AG09319 (cell line): ENCODE data around the gene DENND4C.

Experiments
- DNase-seq: peaks from one replicate; pipeline ENCODE4 v3.0.0-alpha.2; 2010; ENCODE audit warnings: low read depth; ENCODE audit errors: extremely low read depth
- CTCF ChIP-seq: IDR thresholded peaks from 2 replicates; pipeline ENCODE4 v1.5.1; 2011; ENCODE audit warnings: low read depth, mild to moderate bottlenecking, inconsistent platforms, low read length, moderate library complexity

Gene DENND4C

GRCh38 chr9:19203058-19203457 lies 27.4 kb upstream of the DENND4C start:
- no peak for DNase-seq
- no peak for TF ChIP-seq CTCF

- TF ChIP-seq CTCF, result no peak
- no peak for DNase-seq
These were observed 21.8 kb upstream of the DENND4C start for GRCh38 chr9:19208653-19209052.

- TF ChIP-seq CTCF, result no peak
- no peak for DNase-seq
These were observed 21.3 kb upstream of the DENND4C start for GRCh38 chr9:19209188-19209587.

GRCh38 chr9:19213823-19214222 lies 16.7 kb upstream of the DENND4C start:
- TF ChIP-seq CTCF, result no peak
- no peak for DNase-seq

- no peak for DNase-seq
- TF ChIP-seq CTCF, result no peak
These were observed 14.0 kb upstream of the DENND4C start for GRCh38 chr9:19216466-19216865.

GRCh38 chr9:19221326-19221725 lies 9.2 kb upstream of the DENND4C start:
- DNase-seq, result no peak
- TF ChIP-seq CTCF, result no peak

- no peak for TF ChIP-seq CTCF
- no peak for DNase-seq
These were observed 6.8 kb upstream of the DENND4C start for GRCh38 chr9:19223724-19224123.
